Activated gamma-delta T cell (primary cell): ENCODE data around the gene WDR7.

Experiments
- DNase-seq: peaks from one replicate; lab custom pipeline; 2025; lab: John Stamatoyannopoulos, UW

WDR7 gene

DNA sequence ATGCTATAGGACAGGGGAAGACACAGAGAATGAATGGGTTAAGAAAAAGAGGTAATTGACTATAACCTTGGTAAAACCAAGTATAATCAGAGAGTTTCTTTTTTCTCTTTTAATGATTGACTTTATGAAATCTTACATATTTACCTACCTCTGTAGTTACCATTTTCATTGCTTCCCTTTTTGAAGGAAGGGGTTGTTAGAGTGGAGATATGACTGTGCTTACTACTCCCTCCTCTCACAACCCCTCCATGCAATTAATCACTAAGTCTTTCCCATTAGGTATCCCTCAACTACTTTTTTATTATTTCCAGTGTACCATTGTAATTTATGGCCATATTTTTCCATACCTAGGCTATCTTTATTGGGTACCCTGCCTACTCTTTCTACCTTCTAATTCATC, 71.4 kb downstream of the WDR7 start:
- no peak for DNase-seq

- no peak for DNase-seq
Measured at GRCh38 chr18:56723068-56723467, 71.9 kb downstream of the WDR7 start.

DNA sequence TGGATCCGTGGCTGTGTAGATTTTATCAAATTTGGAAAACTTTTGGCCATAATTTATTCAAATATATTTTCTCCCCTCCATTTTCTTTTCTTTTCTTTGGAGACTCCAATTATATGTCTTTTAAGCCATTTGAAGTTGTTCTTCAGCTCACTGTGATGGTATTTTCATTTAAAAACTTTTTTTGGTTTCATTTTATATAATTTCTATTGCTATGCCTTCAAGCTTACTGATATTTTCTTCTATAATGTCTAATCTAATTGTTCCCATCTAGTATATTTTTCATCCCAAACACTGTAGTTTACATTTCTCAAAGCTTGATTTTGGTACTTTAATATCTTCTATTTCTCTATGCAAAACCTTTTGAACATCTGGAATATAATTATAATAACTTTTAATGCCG, 72.5 kb downstream of the WDR7 start:
- DNase-seq, result no peak

- DNase-seq, result no peak
Measured at GRCh38 chr18:56726906-56727305, 75.7 kb downstream of the WDR7 start.

DNA sequence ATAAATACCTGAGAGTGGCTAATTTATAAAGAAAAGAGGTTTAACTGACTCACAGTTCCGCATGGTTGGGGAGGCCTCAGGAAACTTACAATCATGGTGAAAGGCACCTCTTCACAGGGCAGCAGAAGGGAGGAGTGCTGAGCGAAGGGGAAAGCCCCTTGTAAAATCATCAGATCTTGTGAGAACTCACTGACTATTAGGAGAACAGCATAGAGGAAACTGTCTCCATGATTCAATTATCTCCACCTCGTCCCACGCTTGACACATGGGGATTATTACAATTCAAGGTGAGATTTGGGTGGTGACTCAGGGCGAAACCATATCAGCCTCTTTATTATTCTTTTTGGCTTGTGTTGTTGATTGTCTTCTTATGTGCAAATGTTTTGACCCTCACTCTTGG, 76.2 kb downstream of the WDR7 start:
- DNase-seq, result no peak

- DNase-seq, result no peak
Measured at GRCh38 chr18:56728741-56729140, 77.6 kb downstream of the WDR7 start.

DNA sequence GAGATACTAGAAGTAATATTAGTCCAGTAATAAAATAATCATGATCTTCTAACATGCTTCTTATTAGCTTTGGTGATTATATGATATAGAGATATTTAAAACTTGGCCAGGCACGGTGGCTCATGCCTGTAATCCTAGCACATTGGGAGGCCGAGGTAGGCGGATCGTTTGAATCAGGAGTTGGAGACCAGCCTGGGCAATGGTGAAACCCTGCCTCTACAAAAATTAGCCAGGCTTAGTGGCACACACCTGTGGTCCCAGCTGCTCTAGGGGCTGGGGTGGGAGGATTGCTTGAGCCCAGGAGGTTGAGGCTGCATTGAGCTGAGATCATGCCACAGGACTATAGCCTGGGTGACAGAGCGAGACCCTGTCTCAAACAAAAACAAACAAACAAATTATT, 87.0 kb downstream of the WDR7 start:
- no peak for DNase-seq

DNA sequence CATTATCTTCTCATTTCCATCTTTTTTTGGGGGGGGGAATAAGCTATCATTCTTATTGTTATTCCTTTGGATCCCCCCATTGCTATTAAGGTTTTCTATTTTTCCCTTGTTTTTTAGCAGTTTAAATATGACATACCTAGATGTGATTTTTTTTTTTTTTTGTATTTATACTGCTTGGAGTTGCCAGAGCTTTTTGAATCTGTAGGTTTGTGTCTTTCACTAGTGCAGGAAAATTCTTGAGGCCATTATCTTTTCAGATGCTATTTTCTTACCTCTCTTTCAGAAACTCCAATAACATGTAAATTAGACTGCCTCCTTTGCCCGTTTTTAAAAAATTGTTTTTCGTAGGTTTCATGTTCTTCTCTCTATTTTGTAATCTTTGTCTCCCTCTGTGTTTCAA, 88.6 kb downstream of the WDR7 start:
- DNase-seq, result no peak

DNA sequence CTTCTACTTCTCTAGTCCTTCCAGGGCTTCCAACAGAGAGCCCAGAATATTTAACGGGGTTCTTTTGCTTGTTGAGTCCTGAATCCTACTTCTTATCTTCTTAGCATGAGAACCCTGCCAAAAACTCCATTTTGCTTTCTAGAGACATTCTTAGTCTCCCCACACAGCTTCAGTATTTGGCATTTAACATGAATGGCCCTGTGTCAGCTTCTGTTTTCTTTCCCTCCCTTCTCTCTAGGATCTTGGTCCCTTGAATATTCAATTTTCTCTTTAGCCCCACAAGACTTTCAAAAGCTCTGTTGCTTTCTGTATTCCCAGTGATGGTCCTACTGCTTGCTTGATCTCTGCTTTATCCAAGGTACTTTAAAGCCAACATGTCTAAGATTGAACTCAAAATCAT, 89.5 kb downstream of the WDR7 start:
- DNase-seq, result no peak

DNA sequence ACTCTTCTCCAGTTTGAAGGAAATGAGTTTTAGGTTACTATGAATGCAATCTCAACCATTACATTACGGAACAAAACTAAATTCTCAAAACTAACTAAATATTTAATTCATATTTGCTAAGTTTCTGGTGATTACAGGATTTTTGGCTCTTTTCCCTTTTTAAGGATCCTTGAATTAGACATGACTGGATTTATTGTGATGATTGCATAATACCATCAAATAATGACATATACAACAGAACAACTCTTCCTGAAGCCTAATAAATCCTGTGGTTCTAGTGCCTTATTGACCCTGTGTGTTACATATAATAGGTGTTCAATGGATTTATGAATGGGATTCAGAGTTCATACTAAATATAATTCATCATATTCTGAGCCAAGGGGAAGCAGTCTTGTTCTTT, 90.5 kb downstream of the WDR7 start:
- no peak for DNase-seq

- DNase-seq, result no peak
Measured at GRCh38 chr18:56743115-56743514, 92.0 kb downstream of the WDR7 start.

DNA sequence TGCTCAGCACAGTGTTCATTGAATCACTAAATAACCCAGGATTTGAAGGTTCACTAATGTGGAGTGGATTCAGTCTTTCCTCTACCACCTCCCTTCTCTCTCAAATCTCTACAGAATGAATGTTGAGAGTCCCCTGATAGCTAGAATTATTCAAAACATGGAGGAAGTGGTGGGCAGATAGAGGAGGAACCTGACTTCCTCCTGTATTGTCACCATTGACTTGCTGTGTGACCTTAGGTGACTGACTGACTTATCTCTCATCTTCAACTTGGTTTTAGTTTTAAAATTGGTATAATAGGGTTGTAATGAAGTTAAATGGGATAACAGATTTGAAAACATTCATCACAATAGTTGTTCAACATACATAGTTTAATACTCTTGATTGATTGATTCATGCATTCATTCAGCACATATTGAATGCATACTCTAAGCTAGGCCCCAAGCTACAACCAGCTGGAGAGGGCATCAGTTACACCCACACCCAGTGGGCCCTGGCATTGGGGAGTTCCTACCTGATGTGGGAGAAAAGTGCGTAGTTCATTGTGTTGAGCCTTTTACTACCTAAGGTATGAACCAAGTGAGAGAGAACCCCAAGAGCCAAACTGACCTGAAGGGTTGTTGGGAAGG, 96.0 kb downstream of the WDR7 start:
- DNase-seq, result no peak

- DNase-seq, result no peak
Measured at GRCh38 chr18:56747857-56748256, 96.7 kb downstream of the WDR7 start.

- no peak for DNase-seq
Measured at GRCh38 chr18:56748698-56749268, 97.6 kb downstream of the WDR7 start.

DNA sequence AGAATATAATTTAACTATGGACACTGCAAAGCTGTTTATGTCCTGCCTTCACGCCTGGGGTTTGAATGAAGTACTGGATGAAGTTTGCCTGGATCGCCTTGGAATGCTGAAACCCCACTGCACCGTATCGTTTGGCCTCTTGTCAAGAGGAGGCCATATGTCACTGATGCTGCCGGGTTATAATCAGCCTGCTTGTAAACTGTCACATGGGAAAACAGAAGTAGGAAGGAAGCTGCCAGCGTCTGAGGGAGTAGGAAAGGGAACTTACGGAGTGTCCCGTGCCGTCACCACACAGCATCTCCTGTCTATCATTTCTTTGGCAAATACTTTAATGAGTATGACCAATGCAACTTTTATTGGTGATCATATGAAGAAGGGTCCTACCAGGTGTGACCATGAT, 105.8 kb downstream of the WDR7 start:
- DNase-seq, result no peak

- DNase-seq, result no peak
Measured at GRCh38 chr18:56770097-56770496, 118.9 kb downstream of the WDR7 start.

DNA sequence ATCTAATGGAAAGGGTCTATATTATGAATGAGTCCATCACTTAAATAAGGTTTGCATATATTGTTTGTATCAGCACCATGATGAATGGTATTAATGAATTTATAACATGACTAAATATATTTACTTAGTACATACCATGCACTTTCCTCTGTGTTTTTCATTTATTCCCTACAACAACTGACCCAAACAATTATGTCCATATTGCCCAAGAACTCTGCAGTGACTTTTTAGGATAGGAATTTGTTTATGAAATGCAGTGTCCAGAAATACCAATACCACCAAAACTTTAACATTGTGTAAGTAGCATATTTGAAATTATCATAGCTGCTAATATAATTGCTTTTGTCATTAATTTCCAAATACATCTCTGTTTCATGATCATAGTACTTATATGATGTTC, 119.7 kb downstream of the WDR7 start:
- DNase-seq, result no peak

GRCh38 chr18:56775701-56776100, 124.5 kb downstream of the WDR7 start:
- DNase-seq, result no peak

GRCh38 chr18:56787390-56787789, 136.2 kb downstream of the WDR7 start:
- no peak for DNase-seq

- no peak for DNase-seq
Measured at GRCh38 chr18:56789004-56789888, 138.1 kb downstream of the WDR7 start.

- DNase-seq, result no peak
Measured at GRCh38 chr18:56789889-56790180, 138.7 kb downstream of the WDR7 start.

- DNase-seq, result no peak
Measured at GRCh38 chr18:56795381-56795780, 144.2 kb downstream of the WDR7 start.

DNA sequence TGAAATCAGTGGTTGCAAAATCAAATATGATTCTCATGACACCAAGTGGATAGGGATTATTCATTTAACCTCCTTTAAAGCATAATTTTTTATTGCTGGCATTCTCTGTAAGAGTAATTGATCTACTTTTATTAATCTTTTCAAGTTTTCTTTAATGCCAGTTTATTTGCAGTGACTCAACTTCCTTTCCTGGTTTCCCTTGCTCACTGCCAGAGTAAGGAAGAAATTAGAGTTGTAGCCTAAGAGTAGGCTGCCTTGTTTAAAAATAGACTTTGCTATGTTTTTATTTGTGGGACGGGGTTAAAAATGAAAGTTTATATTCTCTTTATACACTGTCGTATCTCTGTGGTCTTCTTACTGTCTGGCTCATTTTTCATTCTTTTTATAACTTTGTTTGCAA, 148.6 kb downstream of the WDR7 start:
- DNase-seq, result no peak

GRCh38 chr18:56803051-56803450, 151.9 kb downstream of the WDR7 start:
- DNase-seq, result no peak
